M059J (cell line): Measurements from ENCODE around the gene GANAB. TPM values are rescaled to one million over a fixed set of nuclear protein-coding genes. Genes with fewer than 3 reads are reported as not detected.
"Not testable (repeated sequence)": the region's sequence is repeated elsewhere in the genome, so short reads cannot be mapped to it uniquely, and the experiment has no call there.

Experiments
- DNase-seq: peaks from one replicate; pipeline ENCODE4 v3.0.0-alpha.2; 2012; ENCODE audit warnings: low read depth
- total RNA-seq: library from RNA; depleted of rRNA; stranded (reverse); fragments of >200 nt; shearing (Covaris generic); gene quantifications from 2 replicates; pipeline ENCODE4 v1.2.3, GENCODE V29; 2014

The GANAB gene
- total RNA-seq, 1 experiment from 2014 or later = 229 TPM

DNA sequence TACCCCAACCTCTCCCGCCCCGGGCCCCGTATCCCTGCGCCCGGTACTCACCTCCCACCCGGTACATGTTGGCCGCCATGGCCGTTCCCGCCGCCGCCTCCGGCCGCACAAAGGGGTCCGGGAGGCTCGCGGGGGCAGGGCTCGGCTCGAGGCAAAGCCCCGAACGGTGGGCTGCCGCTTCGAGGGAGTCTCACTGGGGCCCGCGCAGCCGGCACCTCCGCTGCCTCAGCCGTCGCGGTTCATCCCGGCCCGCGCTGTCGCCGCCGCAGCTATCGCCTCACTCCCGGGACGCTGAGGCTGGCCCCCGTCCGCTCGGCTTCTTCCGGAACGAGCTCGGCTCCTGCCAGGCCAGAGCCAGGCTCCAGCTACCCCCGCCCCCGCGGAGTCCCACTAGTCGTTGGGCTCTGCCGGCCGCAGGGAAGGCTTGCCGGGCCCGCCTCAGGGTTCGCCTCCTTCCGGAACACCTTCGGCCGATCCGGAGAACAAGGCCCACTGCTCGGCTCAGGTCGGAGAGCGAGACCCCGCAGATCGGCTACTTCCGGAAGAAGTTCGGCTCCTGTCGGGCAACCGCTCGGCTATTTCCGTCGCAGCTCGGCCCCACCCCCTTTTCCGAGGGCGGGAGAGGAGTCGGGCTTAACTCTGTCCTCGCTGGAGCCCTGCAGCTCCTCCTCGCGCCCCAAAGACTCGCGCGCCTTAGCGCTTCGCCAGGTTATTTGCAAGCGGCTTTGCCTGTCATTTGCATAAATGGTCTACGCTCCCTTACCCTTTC, 44.9 kb downstream of the GANAB start, which contains the start of gene MTA2:
Gene MTA2 (minus strand): TSS at position 494 of the 769 bp plus-strand sequence. CDS start 415 bp downstream, at position 79.
- DNase-seq = peak; percentile 97

DNA sequence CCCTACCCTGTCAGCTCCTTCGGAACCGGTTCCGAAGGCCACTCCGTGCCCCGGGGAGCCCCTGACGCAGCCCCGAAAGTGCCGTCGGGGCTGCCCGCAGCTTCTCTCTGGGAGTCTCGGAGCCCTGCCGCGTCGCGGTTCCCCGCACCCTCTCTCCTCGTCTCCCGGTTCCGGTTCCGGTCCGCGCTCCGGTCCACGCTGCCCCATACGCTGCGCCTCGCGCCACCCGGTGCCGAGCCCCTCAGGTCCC, 45.4 kb downstream of the GANAB start:
- peak; percentile 42 for DNase-seq

DNA sequence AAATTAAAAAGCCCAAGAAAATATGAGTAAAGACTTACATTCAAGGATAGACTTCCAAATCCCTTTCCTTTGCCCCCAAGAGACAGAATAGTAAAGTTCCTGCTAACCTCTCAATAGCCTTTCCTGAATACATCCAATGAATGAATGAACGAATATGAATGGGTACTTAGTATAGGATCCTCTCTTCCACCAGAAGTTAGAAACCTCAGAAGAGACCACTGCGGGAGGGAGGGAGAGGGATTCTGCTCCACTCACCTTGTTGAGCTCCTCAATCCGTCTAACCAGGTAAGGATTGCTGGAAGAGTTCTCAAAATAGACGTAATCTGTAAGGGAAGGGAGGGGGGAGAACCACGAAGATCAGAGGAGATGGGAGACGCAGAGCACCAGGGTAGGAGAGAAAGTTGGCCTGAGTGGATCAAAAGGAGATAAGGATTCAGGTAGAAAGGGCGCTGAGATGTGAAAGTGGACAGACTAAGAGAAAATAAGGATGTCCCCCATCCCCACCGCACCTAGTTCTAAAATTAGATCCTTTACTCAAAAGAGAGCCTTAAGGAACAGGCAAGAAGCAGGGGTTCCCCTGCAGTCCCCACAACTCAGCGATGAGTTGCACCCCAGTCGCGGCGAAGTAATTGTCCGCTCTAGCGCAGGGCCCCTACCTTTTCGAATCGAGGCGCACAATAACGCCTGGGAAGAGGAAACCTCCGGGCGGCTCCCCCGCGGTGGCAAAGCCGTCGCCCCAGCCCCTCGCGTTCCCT, 45.9 kb downstream of the GANAB start:
- DNase-seq = no peak

DNA sequence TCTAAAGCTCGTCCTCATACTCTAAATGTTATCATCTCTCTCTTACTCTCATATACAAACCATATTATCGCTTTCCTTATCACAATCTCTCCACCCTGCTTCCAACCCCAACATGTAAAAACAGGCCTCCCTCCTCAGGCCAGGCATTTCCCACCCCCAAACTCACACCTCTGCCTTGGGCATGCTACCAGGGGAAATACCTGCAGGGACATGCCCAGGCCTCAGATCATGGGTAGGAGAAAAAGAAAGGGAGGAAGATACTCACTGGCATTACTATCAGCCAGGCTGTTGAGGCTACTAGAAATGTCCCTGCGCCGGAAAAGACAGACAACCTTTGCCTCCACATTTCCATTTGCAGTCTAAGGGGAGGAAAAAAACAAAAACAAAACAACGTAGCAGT, 46.5 kb downstream of the GANAB start:
- no peak for DNase-seq

DNA sequence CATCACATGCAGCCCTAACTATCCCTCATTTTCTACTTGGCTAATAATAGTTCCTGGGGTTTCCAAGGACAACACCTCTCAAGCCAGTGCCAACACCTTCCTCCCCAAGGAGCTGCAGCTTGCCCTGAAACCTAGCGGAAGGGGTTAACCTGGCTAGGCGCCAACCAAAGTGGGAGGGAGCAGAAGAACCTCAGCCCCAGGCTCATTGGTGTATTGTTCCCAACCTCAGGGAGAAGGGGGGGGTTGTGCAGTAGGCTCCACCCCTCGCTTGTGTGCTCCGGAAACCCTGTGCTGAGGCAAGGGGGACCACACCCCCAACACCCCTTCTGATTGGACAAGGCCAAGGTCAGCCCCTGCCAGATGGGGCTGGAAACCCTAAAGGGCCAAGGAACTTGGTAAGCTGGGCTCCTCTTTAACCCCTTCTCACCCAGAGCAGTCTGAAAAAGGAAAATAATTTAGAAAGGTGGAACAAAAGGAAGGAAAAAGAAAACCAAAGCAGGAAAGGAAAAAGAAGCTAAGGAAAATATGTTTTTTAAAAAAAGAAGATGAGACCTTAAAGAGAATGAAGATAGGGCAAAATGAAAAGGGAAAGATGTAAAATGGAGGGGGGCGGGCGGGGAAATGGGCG, 47.2 kb downstream of the GANAB start:
- peak; percentile 77 for DNase-seq

DNA sequence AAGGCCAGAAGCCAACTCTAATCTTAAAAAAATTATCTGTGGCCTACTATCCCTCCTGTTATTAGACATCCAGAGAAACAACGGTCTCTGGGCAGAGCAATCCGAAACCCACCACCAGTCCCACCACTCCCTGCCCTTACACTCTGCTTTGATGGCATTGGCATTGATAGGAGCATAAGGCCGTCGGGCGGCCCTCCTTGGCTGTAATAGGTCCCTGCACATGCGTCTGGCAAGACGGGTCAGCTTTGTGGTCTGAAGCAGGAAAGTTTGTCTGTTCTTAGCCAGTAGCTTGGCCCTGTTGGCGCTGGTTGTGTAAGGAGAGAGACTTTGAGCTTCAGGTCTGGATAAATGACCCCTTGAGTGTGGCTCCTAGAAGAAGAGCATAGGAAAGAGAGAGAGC, 51.3 kb downstream of the GANAB start:
- DNase-seq = no peak

DNA sequence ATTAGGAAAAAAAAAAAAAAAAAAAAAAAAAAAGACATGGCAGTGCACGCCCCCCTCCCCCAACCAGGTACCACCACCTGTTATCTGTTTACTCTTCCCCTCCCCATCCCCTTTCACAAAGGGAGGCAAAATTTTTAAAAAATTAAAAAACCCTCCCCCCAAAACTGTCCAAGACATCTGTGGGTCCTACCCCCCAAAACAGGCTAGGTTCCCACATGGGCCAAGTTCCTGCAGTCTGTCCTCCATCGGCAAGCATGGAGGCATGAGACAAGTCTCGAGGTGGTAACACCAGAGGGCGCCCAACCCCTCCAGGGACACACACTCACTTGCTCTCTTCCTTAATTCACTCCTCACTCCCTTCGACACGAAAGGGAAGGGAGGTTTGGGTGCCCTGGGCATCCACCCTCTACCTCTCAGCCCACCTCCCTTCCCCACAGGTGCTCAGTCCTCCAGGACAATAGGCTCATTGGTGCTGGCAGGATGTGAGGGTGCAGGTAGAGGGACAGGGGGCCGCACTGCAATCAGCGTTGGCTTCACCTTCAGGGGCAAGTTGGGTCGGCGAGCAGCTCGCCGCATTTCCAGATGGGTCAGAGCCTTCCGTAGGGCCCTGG, 52.9 kb downstream of the GANAB start:
- DNase-seq = peak; percentile 81

DNA sequence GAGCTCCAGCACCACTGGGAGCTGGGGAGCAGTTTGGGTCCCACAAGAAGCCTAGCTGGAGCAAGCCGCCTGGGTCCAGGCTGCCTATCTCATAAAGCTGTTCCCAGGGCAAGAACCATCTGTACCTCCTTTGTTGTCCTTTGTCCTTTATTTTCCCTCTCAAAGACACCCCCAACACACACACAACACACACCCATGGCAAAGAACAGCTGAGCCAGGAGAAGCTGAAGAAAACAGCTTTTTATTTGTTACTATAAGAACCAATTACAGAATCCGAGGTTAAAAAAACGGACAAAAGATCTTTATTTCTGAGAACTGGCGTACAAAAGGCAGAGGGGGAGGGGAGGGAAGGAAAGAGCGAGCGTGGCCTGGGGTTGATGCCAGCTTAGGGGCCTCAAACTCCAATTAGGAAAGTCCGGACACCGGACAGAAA, 53.4 kb downstream of the GANAB start:
- DNase-seq = no peak

DNA sequence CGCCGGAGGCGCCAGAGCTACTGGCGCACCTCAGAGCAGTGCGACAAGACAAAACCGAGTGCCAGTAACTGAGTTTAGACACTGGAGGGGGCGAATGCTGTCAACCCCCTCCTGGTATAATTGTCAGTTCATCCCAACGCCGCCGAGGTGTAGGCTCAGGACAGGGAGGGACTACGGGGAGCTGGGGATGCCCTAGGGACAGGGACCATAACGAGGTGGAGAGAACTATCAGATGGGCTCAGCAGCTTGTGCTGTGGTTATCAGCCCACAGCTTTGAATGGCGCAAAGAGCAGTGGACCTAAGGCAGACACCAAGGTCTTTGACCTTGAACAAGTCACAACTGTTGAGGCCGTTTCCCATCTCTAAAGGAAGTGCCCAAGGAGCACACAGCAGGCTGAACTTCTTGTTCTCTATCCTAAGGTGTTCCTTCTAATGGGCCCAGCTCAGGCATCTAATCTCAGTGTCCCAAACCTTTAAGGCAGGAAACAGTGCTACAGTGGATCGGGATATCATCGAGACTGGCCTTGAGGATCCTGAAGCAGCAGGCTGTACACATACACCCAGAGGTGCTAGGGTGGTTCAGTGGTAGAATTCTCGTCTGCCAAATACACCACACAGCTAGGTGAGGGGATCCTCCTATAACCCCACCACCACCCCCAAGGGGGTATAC, 54.1 kb downstream of the GANAB start:
- DNase-seq = no peak

DNA sequence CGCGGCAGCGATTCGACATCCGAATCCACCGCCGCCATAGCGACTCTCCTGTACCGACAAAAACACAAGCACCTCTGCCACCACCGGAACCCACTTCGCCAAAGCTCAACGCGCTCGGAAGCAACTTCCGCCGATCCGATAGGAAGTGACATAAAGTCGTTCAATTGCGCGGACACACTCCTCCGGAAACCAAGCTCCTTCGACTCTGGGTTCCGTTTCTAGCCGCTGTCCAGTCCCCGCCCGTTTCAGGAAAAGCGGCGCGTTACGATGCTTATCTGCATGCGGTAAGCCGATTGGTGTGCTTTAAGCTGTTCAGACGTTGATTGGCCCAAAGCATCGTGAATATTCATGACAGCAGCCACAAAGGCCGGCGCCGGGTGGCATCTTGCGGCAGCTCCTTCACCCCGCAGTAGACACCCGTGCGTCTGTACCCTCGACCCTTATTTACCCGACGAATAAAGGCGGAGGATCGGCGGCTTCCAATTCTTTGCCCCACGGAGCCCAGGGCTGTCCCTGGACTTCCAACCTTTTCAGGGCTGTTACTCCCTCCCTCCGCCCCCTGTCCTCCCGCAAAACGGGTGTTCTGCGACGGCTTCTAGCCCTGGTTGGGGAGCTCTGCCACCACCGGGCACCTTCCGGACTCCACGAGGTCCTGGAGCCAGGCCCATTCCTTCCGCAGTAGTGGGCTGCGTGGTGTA, 54.8 kb downstream of the GANAB start, which contains the start of gene TUT1:
Gene TUT1 (minus strand): TSS at position 76 of the 698 bp plus-strand sequence. CDS start 38 bp downstream, at position 38.
- DNase-seq = peak; percentile 99

DNA sequence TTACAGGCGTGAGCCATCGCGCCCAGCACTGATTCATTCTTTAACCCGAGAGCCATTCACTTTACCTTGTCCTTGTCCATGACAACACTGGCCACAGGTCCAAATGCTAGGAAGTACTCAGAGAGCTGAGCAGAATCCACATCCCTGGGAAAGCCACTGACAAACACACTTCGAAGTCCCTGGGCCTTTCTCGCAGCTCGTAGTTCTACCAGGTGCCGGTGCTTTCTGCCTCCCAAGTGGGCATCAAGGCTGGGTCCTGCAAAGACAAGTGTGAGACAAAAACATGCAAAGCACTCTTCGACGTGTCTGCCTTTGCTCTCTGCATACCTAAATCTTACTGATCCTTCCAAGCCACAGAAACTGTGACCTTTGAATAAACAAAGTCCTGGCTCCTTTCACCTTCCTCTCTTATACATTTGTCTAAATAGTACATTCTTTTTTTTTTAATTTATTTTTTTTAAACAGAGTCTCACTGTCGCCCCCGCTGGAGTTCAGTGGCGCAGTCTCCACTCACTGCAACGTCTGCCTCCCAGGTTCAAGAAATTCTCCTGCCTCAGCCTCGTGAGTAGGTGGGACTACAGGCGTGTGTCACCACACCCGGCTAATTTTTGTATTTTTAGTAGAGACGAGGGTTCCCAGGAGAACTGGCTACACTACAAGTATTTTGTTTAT, 57.3 kb downstream of the GANAB start:
- DNase-seq = no peak

DNA sequence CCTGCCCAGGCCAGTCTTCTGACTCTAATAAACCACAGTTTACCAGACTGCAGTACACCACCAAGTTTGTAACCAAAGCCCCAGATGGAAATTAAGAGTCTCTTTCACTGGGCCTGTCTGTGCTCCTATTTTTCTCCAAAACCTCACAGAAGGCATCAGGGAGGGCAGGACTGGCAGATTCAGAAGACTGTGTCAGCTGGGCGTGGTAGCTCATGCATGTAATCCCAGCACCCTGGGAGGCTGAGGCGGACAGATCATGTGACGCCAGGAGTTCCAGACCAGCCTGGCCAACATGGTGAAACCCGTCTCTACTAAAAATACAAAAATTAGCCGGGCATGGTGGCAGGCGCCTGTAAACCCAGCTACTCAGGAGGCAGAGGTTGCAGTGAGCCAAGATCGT, 61.1 kb downstream of the GANAB start:
- DNase-seq = not testable (repeated sequence)

DNA sequence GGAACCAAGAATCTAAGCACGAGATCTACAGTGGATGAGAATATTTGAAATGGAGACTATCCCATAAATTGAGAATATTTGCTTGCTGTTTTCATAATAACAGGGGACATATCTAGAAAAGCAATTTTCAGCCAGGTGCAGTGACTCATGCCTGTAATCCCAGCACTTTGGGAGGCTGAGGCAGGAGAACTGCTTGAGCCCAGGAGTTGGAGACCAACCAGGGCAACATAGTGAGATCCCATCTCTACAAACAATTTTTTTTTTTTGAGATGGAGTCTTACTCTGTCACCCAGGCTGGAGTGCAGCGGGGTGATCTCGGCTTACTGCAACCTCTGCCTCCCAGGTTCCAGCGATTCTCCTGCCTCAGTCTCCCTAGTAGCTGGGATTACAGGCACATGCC, 64.7 kb downstream of the GANAB start:
- DNase-seq = not testable (repeated sequence)

DNA sequence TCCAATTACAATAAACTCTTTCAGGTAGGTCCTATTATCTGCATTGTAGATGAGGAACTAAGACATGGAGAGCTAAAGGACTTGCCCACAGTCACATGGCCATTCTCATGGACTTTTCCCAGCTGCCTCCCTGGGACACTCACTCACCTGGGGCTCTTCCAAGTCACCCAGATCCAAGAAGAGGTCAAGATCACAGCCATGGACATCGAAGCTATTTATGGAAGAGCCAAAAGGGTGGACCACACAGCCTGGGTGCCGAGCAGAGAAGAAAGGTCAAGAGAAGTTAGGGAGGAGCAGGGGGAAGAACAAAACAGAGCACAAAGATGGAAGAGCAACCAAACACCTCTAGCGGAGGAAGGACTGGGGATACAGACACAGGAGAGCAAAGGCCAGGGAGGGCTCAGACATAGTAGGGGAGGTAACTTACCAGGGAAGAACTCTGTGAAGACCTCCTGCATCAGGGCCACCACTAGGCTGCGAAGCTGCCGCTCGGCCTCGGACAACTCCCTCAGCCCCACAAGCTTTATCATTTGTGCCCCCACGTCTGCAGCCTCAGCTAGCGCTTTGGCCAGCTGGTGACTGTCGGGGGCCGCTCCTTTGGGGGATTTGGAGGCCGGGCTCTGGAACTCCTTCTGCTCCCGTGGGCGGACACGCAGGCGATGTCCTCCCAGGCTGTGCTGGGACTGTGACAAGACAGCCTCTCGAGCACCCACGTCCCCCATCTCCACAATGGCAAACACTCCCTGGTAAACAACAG, 65.3 kb downstream of the GANAB start:
- DNase-seq = no peak

DNA sequence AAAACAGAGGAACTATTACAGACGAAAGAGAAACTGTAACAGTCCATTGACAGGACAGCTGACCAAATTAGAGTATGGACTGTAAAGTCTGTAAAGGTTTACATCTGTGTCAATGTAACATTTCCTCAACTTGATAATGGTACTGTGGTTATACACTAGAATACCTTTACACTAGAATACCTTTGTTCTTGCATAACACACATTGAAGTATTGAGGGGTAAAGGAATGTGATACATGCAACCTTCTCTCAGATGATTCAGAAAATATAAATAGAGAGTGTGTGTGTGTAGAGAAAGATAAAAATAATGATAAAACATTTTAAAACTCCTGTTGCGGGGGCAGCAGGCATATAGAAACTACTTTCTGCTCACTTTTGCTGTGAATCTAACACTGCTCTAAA, 67.2 kb downstream of the GANAB start:
- no peak for DNase-seq

DNA sequence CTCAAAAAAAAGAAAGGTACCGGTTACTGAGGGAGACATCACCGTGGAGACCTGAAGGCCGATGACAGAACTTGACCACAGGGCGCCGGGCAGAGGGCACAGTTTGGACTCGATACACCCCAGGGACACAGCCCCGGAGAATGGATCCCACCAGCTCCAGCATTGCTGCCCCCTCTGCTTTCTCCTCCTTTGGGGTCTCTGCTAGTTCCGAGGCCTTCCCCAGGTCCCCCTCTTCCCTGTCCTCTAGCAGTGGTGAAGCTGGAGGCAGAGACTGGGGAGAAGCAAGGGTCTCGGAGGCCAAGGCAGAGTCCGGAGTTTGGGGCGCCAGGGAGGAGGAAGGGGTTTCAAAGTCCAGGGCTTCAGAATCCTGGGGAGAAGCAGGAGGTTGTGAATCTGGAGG, 67.9 kb downstream of the GANAB start:
- no peak for DNase-seq

DNA sequence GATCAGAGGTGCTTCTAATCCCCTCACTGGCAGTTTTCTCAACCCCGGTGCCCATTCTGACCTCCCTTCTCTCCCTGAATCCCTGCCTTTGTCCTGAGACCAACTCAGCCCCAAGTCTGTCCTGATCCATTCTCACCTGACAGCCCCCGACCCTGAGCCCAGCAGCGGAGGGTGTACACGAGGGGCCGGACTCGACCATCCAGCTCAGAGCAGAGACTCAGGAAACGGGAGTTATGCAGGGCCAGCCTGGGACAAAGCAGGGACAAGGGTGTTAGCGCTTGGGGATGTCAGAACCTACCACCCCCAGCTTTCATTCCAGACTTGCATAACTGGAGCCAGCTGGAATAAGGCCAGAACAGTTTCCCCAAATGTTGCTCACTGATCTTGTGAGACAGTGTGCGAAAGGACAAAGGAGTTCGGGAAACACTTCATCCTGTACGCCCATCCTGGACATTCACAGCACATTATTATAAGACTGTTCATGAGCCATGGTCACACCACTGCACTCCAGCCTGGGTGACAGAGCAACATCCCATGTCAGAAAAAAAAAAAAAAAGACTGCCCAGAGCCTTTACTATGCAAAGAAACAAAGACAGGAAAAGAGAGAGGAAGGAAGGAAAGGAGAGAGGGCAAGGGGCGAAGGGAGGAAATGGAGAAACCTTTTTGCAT, 69.2 kb downstream of the GANAB start:
- no peak for DNase-seq

DNA sequence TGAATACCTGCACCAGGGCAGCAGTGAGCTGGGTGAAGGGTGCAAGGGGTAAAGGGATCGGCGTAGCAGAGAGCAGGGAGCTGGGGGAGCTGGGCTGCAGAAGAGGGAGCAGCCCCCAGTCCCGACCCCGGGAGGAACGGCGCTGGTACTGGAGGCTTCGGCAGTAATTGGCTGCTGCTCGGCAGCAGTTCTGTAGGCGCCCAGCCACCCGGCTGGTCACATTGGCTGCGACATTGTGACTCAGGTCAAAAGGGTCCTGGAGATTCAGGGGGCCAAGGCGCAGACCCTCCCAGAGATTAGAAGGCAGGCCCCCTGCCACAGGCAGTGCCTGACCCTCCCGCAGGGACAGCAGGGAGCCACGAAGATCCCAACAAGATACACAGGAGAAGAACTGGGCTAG, 70.6 kb downstream of the GANAB start:
- no peak for DNase-seq

DNA sequence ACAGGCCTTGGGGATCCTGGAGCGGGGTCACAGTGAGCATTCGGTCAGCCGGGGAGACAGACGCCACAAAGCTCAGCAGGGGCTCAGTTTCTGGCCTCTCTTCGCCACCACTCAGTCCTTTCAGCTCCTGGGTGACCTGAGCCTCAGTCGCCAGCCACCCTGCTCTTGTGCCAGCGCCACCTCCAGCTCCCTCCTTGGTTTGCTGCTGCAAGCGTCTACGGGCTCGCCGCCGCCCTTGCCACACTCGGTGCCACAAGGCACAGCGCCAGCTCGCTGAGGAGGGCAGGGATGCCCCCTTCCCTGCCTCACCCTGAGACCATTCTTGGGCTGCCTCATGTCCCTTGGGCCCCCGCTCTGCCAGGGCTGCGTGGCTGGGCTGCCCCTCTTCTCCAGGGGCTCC, 71.3 kb downstream of the GANAB start:
- no peak for DNase-seq
